ENCODE results near the gene SRPX2. TPM values are rescaled to one million over a fixed set of nuclear protein-coding genes. Genes with fewer than 3 reads are reported as not detected.
"Not testable (repeated sequence)": the region's sequence is repeated elsewhere in the genome, so short reads cannot be mapped to it uniquely, and the experiment has no call there.

SRPX2 gene
- total RNA-seq, 1 donor from 2014 or later, result 7.7 TPM

DNA sequence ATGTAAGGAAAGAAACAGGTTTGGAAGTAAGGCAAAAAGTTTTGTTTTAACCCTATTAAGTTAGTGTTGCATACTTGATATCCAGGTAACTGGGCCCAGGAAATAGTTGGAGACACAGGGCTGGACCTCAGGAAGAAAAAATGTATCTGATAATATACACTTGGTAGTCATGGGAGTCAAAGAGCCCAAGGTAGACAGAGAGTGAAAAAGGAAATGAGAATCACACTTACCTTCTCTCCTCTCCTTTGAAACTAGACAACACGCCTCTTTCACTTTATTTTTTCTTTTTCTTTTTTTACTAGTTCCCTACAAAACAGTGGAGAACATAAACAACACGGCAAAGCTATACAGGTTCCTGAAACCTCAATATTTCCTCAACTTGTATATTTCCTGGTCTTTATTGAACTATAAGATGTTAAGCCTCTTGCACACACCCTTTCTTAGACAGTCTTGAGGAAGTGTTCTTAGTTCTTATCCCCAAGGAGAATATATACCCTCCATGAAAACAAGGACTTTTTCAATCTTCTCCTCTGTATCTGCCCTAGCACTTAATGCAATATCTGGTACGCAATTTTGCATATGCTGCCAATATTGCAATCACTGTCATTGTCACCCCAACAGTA, 60.7 kb downstream of the SRPX2 start:
- H3K36me3 Mint-ChIP-seq, result no peaks in the 10 kb centered on the region
- H3K4me3 Mint-ChIP-seq, result no peak overlapping the region
- no peaks in the 10 kb centered on the region for H3K9me3 Mint-ChIP-seq
- H3K4me1 Mint-ChIP-seq (ENCODE audit: unreplicated experiment), result no peaks in the 10 kb centered on the region
- H3K27me3 Mint-ChIP-seq, result no peaks in the 10 kb centered on the region
- TF ChIP-seq, protein P1, sequence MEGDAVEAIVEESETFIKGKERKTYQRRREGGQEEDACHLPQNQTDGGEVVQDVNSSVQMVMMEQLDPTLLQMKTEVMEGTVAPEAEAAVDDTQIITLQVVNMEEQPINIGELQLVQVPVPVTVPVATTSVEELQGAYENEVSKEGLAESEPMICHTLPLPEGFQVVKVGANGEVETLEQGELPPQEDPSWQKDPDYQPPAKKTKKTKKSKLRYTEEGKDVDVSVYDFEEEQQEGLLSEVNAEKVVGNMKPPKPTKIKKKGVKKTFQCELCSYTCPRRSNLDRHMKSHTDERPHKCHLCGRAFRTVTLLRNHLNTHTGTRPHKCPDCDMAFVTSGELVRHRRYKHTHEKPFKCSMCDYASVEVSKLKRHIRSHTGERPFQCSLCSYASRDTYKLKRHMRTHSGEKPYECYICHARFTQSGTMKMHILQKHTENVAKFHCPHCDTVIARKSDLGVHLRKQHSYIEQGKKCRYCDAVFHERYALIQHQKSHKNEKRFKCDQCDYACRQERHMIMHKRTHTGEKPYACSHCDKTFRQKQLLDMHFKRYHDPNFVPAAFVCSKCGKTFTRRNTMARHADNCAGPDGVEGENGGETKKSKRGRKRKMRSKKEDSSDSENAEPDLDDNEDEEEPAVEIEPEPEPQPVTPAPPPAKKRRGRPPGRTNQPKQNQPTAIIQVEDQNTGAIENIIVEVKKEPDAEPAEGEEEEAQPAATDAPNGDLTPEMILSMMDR (conservative IDR thresholded peaks at IDR 0.05), result no peak
- no peak for DNase-seq (ENCODE audit: extremely low spot score, unreplicated experiment)
- H3K27ac Mint-ChIP-seq, result no peak overlapping the region

DNA sequence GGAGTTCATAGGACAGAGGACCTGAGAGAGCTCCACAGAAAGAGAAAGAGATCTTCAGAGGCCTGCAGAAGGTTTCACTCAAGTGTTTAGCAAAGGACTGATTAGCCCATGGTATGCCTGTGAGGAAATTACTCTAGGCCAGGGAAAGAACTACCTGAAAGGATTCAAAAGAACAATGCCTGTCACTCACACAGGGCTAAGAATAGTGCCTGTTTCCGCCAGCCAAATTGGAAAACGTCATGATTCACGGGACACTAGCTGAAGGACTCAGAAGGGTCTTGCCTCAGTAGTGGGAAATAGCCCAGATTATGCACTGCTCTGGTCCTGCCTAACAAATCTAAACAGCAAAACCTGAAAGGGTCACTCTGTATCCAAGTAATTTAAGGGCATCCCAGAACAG, 66.8 kb downstream of the SRPX2 start:
- TF ChIP-seq, protein P1 (conservative IDR thresholded peaks at IDR 0.05), result no peak
- H3K4me1 Mint-ChIP-seq (ENCODE audit: unreplicated experiment), result no peaks in the 10 kb centered on the region
- H3K36me3 Mint-ChIP-seq, result no peaks in the 10 kb centered on the region
- no peak overlapping the region for H3K27ac Mint-ChIP-seq
- no peaks in the 10 kb centered on the region for H3K9me3 Mint-ChIP-seq
- no peak for DNase-seq (ENCODE audit: extremely low spot score, unreplicated experiment)
- no peak overlapping the region for H3K4me3 Mint-ChIP-seq
- no peaks in the 10 kb centered on the region for H3K27me3 Mint-ChIP-seq

DNA sequence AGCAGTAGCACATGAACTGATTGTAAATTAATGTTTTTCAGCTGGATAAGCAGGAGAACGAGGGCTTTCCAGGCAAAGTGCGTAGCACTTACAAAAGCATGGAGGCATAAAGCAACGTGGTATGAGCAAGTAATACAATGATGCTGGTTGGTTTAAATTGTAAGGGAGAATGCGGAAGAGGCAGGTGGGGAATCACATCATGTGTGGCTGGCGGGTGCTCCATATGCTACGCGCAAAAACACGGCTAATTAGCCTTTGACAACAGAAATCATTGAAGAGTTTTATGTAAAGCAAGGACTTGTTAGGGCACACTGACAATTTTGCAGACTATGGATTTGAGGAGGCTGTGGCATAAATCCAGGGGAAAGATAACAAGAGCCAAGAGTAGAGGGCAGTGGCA, 73.4 kb downstream of the SRPX2 start:
- Mint-ChIP-seq H3K4me3 (no peak overlapping the region), H3K4me1 (ENCODE audit: unreplicated experiment) (peaks cover 4% of the 10 kb centered on the region), H3K27ac (no peak overlapping the region), H3K36me3 (no peaks in the 10 kb centered on the region), H3K27me3 (no peaks in the 10 kb centered on the region), H3K9me3 (peaks cover 4% of the 10 kb centered on the region)
- DNase-seq (ENCODE audit: extremely low spot score, unreplicated experiment), result no peak
- TF ChIP-seq, protein P1 (conservative IDR thresholded peaks at IDR 0.05), result no peak

DNA sequence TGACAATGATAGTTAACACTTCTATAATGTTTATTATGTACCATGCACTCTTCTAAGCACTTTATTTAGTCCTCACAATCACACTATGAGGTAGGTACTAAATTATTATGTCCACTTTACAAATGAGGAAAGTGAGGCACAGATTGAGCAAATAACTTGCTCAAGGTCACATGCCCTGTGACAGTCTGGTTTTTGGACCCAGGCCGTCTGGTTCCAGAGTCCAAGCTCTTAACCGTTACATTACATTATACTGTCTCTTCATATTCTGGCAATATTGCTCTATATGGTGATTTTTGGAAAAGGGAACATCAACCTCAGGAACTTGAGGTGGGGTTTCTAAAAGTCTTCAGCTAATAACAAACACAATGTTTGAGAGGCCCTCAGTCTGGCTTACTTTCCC, 75.1 kb downstream of the SRPX2 start:
- TF ChIP-seq, protein P1 (conservative IDR thresholded peaks at IDR 0.05), result no peak
- Mint-ChIP-seq H3K4me1 (ENCODE audit: unreplicated experiment) (peaks cover 4% of the 10 kb centered on the region), H3K27ac (no peak overlapping the region), H3K36me3 (no peaks in the 10 kb centered on the region), H3K9me3 (peaks cover 5% of the 10 kb centered on the region), H3K27me3 (no peaks in the 10 kb centered on the region), H3K4me3 (no peak overlapping the region)
- no peak for DNase-seq (ENCODE audit: extremely low spot score, unreplicated experiment)

DNA sequence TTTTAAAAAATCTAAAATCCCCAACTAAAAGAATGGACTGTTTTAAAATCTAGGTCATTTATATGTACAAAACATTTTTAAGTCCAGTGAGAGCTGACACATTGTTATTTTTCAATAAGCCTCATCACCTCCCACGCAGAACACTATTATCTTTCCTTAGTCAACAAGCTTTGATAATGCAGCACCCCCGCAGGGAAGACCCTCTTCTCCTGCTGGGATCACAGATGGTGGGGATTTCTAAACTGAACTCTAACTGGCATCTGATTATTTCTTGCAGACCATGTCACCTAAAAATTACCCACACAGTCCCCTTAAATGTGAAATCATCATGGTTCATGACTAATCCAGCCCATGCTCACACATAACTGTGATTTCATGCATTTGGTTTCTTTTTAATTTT, 76.3 kb downstream of the SRPX2 start:
- no peak for DNase-seq (ENCODE audit: extremely low spot score, unreplicated experiment)
- TF ChIP-seq, protein P1 (conservative IDR thresholded peaks at IDR 0.05), result no peak
- no peaks in the 10 kb centered on the region for H3K27me3 Mint-ChIP-seq
- H3K4me3 Mint-ChIP-seq, result no peak overlapping the region
- peaks cover 5% of the 10 kb centered on the region for H3K9me3 Mint-ChIP-seq
- peaks cover 4% of the 10 kb centered on the region for H3K4me1 Mint-ChIP-seq (ENCODE audit: unreplicated experiment)
- H3K36me3 Mint-ChIP-seq, result no peaks in the 10 kb centered on the region
- H3K27ac Mint-ChIP-seq, result no peak overlapping the region

DNA sequence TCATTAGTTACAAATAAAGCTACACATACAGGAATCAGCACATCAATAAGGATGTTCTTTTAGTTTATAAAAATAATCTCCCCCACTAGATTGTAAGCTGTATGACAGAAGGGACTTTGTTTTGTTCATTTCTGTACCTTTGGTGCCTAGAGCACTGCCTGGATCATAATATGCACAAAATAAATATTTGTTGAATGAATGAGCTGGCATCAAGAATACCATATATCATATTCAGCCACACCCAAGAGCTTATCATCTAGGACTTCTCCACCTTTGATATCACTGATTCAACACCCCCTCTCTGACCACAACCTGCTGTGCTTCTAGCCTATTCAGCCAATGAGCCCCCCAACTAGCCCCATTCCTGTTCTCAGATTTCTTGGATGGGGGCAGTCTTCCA, 77.3 kb downstream of the SRPX2 start:
- TF ChIP-seq, protein P1 (conservative IDR thresholded peaks at IDR 0.05), result no peak
- H3K4me1 Mint-ChIP-seq (ENCODE audit: unreplicated experiment), result peaks cover 4% of the 10 kb centered on the region
- no peaks in the 10 kb centered on the region for H3K36me3 Mint-ChIP-seq
- DNase-seq (ENCODE audit: extremely low spot score, unreplicated experiment), result no peak
- peaks cover 5% of the 10 kb centered on the region for H3K9me3 Mint-ChIP-seq
- H3K27ac Mint-ChIP-seq, result no peak overlapping the region
- H3K4me3 Mint-ChIP-seq, result no peak overlapping the region
- H3K27me3 Mint-ChIP-seq, result no peaks in the 10 kb centered on the region

DNA sequence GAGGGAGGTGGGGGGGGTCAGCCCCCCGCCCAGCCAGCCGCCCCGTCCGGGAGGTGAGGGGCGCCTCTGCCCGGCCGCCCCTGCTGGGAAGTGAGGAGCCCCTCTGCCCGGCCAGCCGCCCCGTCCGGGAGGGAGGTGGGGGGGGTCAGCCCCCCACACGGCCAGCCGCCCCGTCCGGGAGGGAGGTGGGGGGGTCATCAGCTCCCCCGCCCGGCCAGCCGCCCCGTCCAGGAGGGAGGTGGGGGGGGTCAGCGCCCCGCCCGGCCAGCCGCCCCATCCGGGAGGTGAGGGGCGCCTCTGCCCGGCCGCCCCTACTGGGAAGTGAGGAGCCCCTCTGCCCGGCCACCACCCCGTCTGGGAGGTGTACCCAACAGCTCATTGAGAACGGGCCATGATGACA, 80.0 kb downstream of the SRPX2 start:
- H3K27ac Mint-ChIP-seq; DNase-seq (ENCODE audit: extremely low spot score, unreplicated experiment); H3K9me3 Mint-ChIP-seq; H3K4me1 Mint-ChIP-seq (ENCODE audit: unreplicated experiment); H3K4me3 Mint-ChIP-seq; H3K36me3 Mint-ChIP-seq; H3K27me3 Mint-ChIP-seq: not testable (repeated sequence)

All from type B pancreatic cell (in vitro differentiated cells).